Loucy (cell line): ENCODE measurements around the gene EEF1G.

Experiments used
- EZH2phosphoT487 ChIP-seq: fragments of 200-600 bp; IDR thresholded peaks from 2 replicates; pipeline ENCODE4 v1.6.1; 2018; ENCODE audit warnings: antibody characterized with exemption, mild to moderate bottlenecking, moderate library complexity, borderline replicate concordance
- TF ChIP-seq, protein P1 (sequence below): fragments of 200-600 bp; sonication (generic); conservative IDR thresholded peaks from 2 replicates; pipeline ENCODE4 v1.5.1; 2014; ENCODE audit warnings: mild to moderate bottlenecking, antibody characterized with exemption, low read length

DNA sequence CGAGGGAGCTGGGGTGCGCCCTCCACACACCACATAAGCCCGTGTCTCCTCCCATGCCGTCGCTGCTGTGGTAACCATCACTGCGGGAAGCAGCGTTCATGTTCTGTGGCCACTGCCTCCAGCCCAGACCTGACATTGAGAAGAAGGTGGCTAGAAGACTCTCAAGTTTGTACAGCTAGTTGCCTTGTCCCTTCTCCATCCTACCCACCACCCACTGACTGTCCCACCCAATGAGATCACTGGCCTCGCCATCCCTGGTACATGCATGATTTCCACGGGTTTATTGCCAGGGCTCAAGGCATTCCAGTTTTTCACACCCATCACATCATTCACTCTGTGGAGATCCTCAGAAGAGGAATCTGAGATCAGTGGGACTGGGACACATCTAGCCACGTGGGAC, 60.1 kb downstream of the EEF1G start:
- TF ChIP-seq, protein P1, sequence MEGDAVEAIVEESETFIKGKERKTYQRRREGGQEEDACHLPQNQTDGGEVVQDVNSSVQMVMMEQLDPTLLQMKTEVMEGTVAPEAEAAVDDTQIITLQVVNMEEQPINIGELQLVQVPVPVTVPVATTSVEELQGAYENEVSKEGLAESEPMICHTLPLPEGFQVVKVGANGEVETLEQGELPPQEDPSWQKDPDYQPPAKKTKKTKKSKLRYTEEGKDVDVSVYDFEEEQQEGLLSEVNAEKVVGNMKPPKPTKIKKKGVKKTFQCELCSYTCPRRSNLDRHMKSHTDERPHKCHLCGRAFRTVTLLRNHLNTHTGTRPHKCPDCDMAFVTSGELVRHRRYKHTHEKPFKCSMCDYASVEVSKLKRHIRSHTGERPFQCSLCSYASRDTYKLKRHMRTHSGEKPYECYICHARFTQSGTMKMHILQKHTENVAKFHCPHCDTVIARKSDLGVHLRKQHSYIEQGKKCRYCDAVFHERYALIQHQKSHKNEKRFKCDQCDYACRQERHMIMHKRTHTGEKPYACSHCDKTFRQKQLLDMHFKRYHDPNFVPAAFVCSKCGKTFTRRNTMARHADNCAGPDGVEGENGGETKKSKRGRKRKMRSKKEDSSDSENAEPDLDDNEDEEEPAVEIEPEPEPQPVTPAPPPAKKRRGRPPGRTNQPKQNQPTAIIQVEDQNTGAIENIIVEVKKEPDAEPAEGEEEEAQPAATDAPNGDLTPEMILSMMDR: no peak
- TF ChIP-seq EZH2phosphoT487: no peak
